Measurements from ENCODE around the gene ZNF408. TPM values are rescaled to one million over a fixed set of nuclear protein-coding genes. Genes with fewer than 3 reads are reported as not detected.
"Not testable (repeated sequence)": the region's sequence is repeated elsewhere in the genome, so short reads cannot be mapped to it uniquely, and the experiment has no call there.

The ZNF408 gene
- total RNA-seq, 1 donor from 2014 or later: 8.7 TPM

DNA sequence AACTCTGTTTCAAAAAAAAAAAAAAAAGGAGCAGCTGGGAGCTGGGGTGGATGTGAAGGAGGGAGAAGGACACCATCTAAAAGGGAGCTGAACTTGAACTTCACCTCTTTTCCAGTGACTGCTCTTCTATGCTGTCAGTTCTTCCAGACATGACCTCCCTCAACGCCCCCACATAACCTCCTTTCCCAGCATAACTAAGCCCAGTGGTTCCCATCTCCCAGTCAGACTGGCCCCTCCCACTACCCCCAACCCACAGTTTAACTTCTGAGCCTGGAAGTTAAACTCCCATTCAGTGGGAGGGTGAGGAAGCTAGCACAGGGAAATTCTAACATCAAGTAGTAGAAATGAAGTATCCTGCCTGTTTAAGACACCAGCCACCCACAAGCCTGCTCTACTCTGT is 2.2 kb upstream of the ZNF408 start:
- no peak for DNase-seq

DNA sequence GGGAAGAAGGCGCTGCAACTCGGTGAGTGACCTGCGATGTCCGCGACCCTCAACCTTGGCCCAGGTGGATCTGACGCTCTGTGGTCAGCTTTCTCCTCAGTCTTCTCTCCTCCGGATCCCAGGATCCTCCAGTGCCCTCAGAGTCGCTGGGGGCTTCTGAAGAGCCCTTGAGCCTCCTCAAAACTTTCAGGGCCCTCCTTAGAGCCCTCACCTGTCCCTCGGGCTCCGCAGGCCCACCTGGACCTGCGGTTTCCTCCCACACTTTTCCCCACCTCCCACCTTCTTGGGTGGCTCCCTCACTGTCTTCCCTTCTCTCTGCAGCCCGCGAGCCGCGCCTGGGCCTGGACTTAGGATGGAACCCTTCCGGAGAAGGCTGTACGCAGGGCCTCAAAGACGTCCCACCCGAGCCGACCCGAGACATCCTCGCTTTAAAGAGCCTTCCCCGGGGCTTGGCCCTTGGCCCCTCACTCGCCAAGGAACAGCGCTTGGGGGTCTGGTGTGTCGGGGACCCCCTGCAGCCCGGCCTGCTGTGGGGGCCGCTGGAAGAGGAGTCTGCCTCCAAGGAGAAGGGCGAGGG is 335 bp downstream of the ZNF408 start:
- peak; percentile 29 for DNase-seq

DNA sequence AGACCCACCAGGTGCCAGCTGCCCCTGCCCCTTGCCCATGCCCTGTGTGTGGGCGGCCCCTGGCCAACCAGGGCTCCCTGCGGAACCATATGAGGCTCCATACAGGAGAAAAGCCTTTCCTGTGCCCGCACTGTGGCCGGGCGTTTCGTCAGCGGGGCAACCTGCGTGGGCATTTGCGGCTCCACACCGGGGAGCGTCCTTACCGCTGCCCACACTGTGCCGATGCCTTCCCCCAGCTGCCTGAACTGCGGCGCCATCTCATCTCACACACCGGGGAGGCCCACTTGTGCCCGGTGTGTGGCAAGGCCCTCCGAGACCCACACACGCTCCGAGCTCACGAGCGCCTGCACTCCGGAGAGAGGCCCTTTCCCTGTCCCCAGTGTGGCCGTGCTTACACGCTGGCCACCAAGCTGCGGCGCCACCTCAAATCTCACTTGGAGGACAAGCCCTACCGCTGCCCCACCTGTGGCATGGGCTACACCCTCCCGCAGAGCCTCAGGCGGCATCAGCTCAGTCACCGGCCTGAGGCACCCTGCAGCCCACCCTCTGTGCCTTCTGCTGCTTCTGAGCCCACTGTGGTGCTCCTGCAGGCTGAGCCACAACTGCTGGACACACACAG is 4.3 kb downstream of the ZNF408 start:
- DNase-seq: no peak

DNA sequence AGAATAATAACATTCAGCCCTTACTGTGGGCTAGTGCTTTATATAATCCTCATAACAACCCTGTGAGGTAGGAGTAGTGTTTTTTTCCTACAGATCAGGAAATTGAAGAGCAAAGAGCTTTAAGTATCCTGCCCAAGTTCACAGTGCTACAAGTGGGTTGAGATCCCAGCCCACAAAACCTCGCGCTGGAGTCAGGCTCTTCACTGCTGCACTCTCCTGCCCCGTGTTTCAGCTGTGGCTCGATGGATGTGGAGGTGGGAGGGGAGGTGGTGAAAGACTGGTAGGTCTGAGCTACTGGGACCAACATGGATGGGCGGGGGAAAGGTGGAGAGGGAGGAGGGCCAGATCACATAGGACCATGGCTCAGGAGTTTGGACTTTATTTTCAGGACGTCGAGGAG is 6.1 kb downstream of the ZNF408 start:
- DNase-seq: no peak

DNA sequence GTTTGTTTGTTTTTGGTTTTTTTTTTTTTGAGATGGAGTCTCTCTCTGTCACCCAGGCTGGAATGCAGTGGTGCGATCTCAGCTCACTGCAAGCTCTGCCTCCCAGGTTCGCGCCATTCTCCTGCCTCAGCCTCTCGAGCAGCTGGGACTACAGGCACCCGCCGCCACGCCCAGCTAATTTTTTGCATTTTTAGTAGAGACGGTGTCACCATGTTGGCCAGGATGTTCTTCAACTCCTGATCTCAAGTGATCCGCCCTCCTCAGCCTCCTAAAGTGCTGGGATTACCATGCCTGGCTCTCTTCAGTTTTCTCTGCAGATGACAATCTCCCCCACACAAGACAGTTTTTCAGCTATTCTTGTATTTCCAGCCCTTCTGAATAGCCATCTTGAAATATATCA is 8.5 kb downstream of the ZNF408 start:
- DNase-seq: not testable (repeated sequence)

DNA sequence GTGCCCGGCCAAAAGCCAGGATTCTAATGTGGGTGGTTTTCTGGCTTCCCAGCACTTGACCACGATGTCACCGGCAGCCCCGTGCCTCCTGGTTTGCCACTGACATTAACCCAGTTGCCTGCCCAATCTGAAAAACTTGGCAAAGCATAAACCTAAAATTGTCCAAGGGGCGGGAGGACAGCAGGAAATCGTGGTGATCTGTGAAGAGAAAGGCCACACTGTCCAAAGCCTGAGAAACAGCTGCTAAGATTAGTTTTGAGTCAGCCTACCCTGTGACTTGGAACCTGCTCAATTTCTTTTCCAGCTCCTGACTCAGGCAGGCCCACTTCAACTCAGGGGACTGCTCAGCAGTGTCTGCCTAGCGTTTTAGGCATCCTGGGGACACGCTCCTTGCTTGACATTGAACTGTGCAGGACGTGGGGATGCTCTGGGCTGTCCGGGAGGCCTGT is 10.0 kb downstream of the ZNF408 start:
- peak; percentile 21 for DNase-seq

DNA sequence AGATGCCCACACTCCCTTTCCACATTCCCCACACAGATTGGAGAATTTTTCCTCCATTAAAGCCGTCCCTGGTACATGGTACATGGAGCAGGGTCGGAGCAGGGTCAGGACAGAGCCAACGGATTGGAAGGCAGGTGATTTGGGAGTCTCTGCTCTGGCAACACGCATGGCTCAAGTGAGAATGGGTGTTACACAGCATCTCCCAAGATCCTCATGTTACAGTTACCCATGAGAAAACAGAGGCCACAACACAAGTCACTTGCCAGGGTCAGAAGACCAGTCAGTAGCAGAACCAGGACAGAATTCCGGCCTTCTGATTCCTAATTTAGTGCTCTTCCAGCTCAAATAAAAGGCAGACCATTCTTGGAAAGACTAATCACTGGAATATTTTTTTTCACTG is 10.5 kb downstream of the ZNF408 start:
- DNase-seq: no peak

DNA sequence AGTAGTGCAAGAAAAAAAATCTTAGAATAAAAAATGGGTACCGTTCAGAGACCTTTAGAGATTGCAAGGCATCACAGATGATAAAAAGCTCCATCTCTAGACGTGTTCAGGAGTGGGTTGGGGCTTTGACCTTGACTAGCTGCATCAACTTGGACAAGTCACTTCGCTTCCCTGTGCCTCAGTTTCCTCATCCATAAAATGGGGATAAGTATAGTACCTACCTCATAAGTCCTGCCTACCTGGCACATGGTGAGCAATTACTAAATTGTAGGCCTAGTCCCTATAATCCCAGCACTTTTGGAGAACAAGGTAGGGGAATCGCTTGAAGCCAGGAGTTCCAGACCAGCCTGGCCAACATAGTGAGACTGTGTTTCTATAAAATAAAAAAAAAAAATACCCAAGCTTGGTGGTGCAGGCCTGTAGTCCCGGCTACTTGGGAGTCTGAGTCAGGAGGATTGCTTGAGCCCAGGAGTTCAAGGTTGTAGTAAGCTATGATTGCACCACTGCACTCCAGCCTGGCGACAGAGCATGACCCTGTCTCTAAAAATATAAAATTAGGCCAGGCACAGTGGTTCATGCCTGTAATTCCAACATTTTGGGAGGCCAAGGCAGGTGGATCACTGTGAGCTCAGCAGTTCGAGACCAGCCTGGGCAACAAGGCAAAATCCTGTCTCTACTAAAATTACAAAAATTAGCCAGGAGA is 12.2 kb downstream of the ZNF408 start:
- no peak for DNase-seq

DNA sequence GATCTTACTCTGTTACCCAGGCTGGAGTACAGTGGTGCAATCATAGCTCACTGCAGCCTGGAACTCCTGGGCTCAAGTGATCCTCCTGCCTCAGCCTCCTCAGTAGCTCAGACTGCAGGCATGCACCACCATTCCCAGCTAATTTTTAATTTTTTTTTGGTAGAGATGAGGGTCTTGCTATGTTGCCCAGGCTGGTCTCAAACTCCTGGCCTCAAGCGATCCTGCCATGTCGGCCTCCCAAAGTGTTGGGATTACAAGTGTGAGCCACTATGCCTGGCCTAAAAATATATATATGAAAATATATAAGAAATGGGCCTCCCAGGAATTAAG is 17.0 kb downstream of the ZNF408 start:
- DNase-seq: not testable (repeated sequence)

DNA sequence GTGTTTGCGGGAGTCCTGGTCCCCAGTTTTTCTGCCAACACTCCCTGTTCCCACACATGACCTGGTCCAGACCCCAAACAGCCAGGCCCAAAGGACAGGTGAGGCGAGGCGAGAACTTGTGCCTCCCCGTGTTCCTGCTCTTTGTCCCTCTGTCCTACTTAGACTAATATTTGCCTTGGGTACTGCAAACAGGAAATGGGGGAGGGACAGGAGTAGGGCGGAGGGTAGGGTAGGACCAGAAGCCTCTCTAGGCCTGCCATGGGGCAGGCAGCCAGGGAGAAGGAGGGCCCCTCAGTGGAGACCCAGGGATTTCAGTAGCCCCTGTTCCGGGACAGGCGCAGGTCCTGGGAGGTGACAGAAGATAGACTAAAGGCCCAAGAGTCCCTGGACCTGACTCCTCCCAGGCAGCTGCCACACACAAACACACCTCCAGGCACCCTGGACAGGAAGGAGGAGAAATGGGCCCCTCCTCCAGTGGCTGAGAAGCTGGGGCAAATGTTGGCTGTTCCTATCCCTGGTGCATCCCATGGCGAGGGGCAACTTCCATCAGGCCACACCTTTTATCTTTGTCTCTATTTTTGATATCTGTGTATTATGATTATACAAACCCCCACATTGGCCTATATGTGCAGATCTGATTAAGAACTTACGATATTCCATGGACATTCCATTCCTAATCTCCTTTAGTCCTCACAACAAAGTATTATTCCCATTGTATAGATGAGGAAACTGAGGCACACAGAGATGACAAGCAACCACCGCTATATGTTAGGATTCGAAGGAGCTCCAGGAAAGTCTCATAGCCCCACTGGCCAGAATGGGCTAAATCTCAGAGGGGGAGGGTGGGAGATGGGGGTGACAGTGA is 17.6 kb downstream of the ZNF408 start:
- no peak for DNase-seq

DNA sequence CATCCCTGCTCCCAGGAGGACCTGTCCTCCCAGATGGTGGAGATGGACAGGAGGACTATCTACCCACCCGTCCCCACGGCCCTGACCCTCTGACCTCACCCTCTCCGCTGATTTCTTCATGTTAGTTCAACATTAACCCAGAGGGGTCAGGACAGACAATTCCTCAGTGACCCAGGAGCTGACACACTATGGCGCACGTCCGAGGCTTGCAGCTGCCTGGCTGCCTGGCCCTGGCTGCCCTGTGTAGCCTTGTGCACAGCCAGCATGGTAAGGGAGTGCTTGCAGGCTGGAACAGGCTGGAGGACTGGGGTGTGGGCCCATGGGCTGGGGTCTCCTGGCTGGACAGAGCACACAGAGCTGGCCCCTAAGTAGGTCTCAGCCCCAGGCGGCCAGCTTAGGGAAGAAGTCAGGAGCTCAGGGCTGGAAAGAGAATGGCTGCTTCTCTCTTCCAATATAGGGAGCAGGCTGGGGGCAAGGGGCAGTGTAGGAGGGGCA is 18.3 kb downstream of the ZNF408 start, which contains the start of gene F2:
Gene F2 (plus strand): TSS at position 166 of the 495 bp plus-strand sequence. CDS start 23 bp downstream, at position 189.
- no peak for DNase-seq

DNA sequence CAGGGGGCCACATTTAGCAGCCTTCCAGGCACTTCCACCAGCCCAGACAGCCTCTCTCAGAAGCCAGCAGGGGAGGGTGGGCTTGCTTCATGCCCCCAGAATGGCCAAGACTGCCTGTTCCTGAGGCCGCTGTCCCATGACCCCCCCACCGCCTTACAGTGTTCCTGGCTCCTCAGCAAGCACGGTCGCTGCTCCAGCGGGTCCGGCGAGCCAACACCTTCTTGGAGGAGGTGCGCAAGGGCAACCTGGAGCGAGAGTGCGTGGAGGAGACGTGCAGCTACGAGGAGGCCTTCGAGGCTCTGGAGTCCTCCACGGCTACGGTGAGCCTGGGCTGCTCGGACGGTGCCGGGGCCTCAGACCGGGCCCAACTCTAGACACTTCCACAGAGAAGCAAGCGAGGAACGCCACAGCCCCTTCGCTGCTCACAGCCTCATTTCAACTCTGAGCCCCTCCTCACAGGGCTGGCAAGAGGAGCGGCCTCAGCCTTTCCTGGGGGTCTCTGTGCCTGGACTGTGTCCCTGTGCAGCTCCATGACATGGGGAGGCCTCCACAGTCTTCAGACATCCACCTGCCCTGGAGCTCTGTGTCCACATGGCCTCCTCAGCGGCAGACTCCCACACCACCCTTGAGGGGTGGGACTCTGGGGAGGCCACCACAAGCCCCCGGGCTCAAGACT is 18.9 kb downstream of the ZNF408 start:
- DNase-seq: no peak

DNA sequence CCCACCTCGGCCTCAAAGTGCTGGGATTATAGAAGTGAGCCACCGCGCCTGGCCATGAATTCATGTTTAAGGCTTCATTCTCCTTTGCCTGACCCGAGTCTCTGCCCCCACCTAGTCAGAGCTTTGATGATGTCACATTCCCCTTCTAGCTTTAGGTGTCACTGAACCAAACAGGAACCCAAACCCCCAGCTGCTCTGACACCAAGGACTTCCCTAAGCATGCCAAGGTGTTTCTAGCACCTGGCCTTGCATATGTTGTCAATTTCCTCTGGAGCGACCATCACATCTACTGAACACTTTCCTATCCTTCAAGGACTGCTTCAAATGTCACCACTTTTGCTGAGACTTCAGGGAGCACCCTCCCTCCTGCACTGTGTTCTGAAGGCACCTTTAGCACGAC is 20.5 kb downstream of the ZNF408 start:
- DNase-seq: no peak

DNA sequence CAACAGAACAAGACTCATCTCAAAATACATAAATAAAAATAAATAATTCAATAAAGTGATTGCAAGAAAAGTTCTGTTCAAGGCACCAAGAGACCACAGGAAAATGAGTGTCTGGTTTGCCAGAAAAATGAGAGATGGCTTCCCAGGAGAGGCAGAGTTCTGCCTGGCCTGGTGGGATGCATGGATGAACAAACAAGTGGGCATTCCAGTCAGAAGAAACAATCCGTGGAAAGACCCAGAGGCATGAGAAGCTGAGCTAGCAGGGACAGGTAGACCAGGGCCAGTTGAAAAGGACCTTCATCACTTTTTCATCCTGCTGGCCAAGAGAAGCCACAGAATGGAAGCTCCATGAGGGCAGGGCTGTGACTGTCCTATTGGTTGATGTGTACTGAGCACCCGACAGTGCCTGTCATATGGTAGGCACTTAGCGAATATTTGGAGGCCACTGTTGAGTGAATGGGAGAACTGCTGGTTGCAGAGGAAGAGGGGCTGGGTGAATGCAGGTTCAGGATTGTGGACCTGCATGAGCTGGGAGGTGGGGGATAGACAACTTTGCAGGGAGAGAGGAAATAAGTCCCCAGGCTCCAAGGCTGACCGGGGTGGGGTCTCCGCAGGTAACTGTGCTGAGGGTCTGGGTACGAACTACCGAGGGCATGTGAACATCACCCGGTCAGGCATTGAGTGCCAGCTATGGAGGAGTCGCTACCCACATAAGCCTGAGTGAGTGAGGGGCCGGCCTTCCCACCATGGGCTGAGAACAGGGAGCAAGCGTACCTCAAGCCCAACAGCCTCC is 21.9 kb downstream of the ZNF408 start:
- no peak for DNase-seq

DNA sequence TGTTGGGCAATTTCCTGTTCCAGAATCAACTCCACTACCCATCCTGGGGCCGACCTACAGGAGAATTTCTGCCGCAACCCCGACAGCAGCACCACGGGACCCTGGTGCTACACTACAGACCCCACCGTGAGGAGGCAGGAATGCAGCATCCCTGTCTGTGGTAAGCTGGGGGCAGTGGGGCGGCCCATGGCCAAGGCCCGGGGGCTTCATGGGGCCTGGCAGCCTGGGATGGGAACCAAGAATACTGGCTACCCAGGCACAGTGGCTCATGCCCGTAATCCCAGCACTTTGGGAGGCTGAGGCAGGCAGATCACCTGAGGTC is 22.5 kb downstream of the ZNF408 start:
- no peak for DNase-seq

DNA sequence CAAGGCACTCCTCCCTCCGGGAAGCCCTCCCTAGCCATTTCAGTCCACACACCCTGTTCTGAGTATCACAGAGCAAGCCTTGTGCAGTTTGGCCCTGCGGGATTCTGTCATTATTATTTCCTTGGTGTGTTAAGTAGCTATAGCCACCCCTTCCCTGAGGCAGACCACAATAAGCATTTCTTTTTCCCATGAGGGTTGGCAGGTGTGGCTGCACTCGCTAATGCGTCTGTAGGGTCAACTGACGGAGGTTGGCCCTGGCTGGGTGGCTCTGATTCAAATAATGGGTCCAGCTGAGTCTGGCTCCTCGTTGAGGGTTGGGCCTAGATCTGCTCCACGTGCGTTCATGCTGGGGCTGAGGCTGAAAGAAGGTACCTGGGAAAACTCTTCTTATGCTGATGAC is 23.3 kb downstream of the ZNF408 start:
- DNase-seq: no peak

DNA sequence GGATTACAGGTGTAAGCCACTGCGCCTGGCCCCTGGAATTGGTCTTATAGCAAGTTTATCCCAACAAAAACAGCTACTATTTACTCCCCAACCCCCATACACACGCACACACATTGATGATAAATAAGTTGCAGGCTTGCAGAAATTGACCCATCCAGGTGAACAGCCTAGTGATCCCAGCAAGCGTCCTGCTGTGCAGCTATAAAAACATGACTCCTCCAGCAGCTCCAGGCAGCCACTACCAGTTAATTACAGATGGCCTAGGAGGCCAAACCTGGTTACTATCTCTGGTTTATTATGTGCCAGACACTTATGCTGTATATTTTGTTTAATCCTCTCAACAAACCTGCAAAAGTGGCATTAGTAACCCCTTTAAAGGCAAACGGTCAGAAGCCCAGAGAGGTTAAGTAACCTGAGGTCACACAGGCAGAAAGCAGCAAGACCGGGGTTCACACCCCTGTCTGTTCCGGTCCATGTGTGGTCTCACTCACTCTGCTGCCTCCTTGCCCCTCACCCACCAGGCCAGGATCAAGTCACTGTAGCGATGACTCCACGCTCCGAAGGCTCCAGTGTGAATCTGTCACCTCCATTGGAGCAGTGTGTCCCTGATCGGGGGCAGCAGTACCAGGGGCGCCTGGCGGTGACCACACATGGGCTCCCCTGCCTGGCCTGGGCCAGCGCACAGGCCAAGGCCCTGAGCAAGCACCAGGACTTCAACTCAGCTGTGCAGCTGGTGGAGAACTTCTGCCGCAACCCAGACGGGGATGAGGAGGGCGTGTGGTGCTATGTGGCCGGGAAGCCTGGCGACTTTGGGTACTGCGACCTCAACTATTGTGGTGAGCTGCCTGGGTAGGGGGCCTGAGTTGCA is 24.7 kb downstream of the ZNF408 start:
- no peak for DNase-seq

DNA sequence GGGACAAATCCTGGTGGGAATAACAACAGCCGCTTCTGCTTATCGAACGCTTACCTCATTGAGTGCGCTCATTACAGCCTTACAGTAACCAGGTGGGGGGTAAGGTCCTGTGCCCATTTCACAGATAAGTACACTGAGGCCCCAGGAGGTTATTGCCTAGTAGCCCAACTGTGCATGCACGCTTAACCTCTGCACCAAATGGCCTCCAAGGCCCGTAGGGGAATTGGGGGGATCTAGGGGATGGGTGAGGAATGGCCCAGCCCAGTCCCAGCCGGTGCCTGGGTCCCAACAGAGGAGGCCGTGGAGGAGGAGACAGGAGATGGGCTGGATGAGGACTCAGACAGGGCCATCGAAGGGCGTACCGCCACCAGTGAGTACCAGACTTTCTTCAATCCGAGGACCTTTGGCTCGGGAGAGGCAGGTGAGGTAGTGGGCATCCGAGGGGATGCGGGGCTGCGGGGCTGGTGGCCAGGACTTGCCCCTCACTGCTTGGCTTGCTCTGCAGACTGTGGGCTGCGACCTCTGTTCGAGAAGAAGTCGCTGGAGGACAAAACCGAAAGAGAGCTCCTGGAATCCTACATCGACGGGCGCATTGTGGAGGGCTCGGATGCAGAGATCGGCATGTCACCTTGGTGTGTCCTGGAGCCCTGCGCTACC is 25.5 kb downstream of the ZNF408 start:
- no peak for DNase-seq

DNA sequence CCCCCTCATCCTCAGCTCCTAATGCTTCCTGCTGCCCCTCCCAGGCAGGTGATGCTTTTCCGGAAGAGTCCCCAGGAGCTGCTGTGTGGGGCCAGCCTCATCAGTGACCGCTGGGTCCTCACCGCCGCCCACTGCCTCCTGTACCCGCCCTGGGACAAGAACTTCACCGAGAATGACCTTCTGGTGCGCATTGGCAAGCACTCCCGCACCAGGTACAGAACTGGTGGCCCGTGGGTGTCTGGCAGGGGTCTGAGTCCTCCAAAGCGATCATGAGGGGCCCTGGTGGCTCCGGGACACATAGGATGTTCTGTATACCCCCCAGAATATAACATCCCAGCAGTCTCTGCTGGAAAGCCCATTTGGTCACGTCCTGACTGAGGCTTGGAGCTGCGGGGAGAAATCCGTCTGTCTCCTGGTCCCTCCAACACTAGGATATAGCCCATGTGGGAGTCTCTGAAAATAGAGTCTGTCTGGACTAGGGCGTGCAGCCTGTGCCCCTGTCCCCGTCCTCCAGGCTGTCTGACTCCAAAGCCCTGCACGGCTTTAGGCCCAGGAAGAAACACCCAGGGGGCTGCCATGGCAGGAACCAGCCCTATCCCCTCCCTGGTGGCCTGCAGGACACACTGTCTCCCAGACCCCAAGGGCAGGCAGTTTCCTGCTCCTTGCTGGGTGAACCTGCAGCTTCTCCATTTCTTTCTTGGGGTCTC is 27.3 kb downstream of the ZNF408 start:
- DNase-seq: no peak

DNA sequence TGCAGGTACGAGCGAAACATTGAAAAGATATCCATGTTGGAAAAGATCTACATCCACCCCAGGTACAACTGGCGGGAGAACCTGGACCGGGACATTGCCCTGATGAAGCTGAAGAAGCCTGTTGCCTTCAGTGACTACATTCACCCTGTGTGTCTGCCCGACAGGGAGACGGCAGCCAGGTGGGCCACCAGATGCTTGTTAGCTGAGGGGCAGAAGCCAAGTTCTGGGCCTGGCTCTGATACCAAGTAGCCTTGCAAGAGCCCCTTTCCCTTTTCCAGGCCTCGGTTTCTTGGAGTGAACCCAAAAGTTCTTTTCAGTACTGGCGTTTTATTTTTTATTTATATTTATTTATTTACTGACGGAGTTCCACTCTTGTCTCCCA is 27.8 kb downstream of the ZNF408 start:
- DNase-seq: no peak

Data from dermis blood vessel endothelial cell (primary cell).